Stimulated activated memory B cell treated with anti-CD40 and anti-IgM and Interleukin-4, amounts not matched to agents 10 μg/mL and 1 μg/mL and 100 μg/mL, for 72 hours (primary cell): ENCODE measurements around the gene STMN3.
"Not testable (repeated sequence)": the region's sequence is repeated elsewhere in the genome, so short reads cannot be mapped to it uniquely, and the experiment has no call there.

Experiments
- ATAC-seq: fragments of 150-1000 bp; cut with Tn5 transposase; 2 replicates; pipeline ENCODE4 v1.10.0; 2021
- H3K27ac Mint-ChIP-seq: one replicate; pipeline ENCODE4 v1.8.0; 2022; ENCODE audit warnings: mild to moderate bottlenecking, mixed read lengths
- H3K27me3 Mint-ChIP-seq: one replicate; pipeline ENCODE4 v1.8.0; 2022; ENCODE audit warnings: mixed read lengths
- H3K36me3 Mint-ChIP-seq: one replicate; pipeline ENCODE4 v1.8.0; 2022; ENCODE audit warnings: mixed read lengths
- H3K4me1 Mint-ChIP-seq: one replicate; pipeline ENCODE4 v1.8.0; 2022; ENCODE audit warnings: mixed read lengths
- H3K4me3 Mint-ChIP-seq: one replicate; pipeline ENCODE4 v1.8.0; 2022; ENCODE audit warnings: mild to moderate bottlenecking, moderate library complexity, mixed read lengths
- H3K9me3 Mint-ChIP-seq: one replicate; pipeline ENCODE4 v1.8.0; 2022; ENCODE audit warnings: mixed read lengths

The STMN3 gene

DNA sequence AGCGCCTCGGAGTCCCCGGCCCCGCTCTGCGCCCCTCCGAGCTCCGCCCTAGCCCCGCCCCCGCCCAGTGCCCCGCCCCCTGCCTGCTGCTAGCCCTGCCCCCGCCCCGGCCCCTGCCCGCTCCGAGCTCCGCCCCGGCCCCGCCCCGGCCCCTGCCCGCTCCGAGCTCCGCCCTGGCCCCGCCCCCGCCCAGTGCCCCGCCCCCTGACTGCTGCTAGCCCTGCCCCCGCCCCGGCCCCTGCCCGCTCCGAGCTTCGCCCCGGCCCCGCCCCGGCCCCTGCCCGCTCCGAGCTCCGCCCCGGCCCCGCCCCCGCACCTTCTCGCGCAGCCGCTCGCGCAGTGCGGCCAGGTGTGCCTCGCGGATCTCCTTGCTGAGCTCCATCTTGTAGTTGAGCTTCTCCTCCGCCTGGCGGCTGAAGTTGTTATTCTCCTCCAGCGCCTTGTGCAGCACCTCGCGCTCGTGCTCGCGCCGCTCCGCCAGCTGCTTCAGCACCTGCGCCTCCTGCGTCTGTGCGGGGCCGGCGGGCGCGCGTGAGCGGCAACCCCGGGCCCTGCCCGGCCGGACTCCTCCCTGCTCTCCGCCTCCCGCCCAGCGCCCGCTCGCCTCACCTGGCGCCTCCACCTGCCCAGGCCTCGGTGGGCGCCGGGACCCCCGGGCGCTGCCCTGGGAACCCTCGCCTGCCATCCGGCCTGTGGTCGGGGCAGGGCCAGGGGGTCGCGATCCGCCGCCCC is 11.3 kb downstream of the STMN3 start:
- peak overlapping the region; percentile 94 for H3K27ac Mint-ChIP-seq
- peaks cover 5% of the 10 kb centered on the region for H3K36me3 Mint-ChIP-seq
- no peaks in the 10 kb centered on the region for H3K9me3 Mint-ChIP-seq
- no peaks in the 10 kb centered on the region for H3K27me3 Mint-ChIP-seq
- peaks cover 44% of the 10 kb centered on the region for H3K4me1 Mint-ChIP-seq
- H3K4me3 Mint-ChIP-seq = peak overlapping the region; percentile 79
- ATAC-seq = peak; percentile 84

DNA sequence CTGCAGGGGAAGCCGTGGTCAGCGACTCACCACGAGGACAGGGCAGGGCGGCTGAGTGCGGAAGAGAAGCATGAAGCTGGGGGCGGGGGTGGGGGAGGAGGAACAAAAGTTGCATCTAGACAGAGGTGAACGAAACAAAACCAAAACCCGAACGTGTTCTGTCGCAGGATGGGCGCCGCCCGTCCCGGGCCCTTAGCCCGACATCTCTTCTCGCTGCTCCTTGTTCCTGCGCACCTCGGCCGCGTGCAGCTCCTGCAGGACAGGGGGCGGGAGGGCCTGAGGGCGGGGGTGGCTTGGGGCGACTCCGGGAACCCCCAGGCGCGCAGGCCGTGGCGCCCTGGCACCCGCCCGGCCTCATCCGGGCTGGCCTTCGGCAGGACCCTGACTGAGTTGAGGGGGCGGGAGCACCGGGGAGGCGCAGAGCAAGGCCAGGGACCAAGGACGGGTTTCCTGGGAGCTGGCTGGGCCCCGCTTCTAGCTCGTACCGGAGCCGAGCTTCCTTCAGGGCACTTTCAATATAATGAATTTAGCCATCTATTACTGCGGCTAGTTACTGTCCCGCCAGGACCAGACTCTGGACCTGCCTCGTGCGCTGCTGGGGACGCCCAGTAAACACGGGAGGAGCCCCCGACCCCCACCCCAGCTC is 12.0 kb downstream of the STMN3 start:
- Mint-ChIP-seq H3K4me3 (peak overlapping the region; percentile 79), H3K4me1 (peaks cover 48% of the 10 kb centered on the region), H3K36me3 (peaks cover 5% of the 10 kb centered on the region), H3K27me3 (no peaks in the 10 kb centered on the region), H3K9me3 (no peaks in the 10 kb centered on the region), H3K27ac (peak overlapping the region; percentile 94)
- ATAC-seq = peak; percentile 49

DNA sequence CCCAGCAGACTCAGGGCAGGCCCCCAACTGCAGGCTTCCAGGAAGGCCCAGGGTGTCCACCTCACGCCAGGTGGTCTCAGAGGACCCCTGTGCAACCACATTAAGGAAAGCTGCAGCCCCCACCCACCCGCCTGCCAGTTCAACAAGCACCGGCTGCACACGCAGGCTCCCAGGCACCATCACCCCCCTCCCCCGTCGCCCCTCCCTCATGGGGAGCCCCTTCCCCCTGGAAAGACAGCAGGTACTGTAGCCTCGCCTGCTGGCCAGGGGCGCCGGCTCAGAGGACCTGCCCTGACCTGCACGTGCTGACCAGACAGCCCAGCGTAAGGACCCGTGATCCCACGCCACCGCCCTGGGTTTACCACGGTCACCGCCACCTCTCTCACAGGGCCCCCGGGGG is 12.5 kb downstream of the STMN3 start:
- not testable (repeated sequence) for H3K27me3 Mint-ChIP-seq, H3K9me3 Mint-ChIP-seq, H3K36me3 Mint-ChIP-seq, ATAC-seq
- peak overlapping the region; percentile 91 for H3K4me3 Mint-ChIP-seq
- H3K27ac Mint-ChIP-seq = peak overlapping the region; percentile 94
- H3K4me1 Mint-ChIP-seq = peaks cover 51% of the 10 kb centered on the region

DNA sequence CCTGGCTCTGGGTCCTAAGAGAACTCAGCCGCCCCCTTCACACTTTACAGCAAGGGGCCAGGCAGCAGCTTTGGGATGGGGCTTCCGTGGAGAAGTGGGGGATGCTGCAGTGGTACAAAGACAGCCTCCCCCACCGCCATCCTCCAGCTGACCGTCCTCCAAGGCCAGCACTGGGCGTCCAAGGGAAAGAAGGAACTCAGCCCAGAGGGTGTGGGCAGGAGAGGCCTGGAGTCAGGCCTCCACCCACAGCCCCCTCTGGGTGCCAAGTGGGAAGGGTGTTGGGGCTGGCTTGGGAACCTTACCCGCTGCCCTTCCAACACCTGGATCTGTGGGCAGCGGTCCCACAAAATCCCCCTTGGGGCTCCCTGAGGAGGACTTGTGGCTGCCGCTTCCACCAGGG is 13.1 kb downstream of the STMN3 start:
- Mint-ChIP-seq H3K9me3 (no peaks in the 10 kb centered on the region), H3K4me3 (peak overlapping the region; percentile 91), H3K27ac (peak overlapping the region; percentile 94), H3K27me3 (no peaks in the 10 kb centered on the region), H3K4me1 (peaks cover 57% of the 10 kb centered on the region), H3K36me3 (peaks cover 5% of the 10 kb centered on the region)
- no peak for ATAC-seq

DNA sequence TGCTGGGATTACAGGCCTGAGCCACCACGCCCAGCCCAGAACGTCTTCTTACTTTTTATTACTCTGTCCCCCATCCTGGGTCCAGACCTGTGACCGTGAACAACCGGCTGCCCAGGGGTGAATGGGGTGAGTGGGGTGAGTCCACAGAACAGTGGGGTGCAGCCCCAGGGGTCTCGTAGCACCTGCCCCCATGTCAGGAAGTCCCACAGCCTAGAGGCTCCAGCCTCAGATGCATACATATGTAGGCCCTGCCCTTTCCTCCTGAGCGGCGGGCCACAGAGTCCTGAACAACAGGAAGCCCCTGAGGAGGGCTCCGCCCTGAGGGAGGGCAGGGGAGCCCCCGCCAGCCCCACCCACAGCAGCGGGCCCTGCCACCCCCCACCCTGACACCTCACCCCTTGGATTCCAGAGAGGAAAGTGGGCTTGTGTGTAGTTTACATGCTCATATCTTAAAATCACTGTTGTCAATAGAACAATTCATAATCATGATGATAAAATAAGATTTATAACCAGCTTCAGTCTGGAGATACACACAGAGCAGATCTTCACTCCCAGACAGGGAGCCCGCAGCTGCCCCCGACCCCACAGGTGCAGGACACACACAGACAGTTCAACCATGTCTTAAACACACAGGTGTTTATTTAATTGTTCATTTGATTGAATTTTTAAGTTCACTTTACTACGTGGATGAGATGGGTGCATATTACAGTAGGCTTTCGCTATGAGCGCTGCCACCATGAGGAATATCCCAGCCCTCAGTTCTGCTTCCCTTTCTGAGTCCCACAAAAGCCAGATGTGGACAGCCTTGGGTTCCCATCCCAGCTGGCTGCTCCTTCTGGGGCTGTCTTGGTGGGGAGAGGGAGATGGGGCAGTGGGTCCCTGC is 13.9 kb downstream of the STMN3 start:
- Mint-ChIP-seq H3K4me3 (peak overlapping the region; percentile 91), H3K9me3 (no peaks in the 10 kb centered on the region), H3K27me3 (no peaks in the 10 kb centered on the region), H3K27ac (peak overlapping the region; percentile 94), H3K36me3 (peaks cover 5% of the 10 kb centered on the region), H3K4me1 (peaks cover 59% of the 10 kb centered on the region)
- peak; percentile 62 for ATAC-seq

DNA sequence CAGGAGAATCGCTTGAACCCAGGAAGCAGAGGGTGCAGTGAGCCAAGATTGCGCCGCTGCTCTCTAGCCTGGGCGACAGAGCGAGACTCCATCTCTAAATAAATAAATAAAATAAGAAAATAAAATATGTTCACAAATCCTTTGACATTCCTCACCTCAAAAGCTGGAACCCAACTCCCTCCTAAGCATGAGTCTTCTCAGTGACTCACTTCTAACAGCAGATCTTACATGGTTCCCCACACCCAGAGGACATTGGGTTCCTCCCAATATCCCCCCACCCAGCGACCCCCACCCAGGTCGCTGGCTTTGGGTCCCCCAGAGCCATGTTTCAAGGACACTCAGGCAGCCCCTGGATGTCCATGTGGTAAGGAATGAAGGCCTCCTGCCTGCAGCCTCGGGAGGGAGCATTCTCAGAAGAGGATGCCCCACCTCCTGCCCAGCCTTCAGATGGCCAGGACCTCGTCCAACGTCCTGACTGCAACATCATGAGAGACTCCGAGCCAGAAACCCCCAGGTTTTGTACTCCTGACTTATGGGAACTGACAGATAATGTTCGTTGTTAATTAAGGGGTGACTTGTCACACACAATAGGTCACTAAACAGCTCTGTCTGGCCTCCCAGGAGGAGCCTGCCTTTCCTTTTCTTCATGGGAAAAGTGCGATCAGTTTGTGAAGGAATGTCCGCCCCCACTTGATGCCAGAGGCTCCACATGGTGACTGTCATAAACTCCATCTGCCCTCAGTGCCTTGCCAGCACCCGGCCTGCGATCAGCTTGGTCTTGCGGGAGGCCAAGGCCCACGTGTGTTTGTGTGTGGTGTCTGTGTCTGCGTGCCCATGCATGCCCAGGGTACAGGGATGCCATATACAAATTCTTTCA is 16.2 kb downstream of the STMN3 start:
- Mint-ChIP-seq H3K36me3 (peaks cover 5% of the 10 kb centered on the region), H3K4me1 (peaks cover 51% of the 10 kb centered on the region), H3K4me3 (no peak overlapping the region), H3K27ac (peak overlapping the region; percentile 94), H3K27me3 (no peaks in the 10 kb centered on the region), H3K9me3 (no peaks in the 10 kb centered on the region)
- ATAC-seq = no peak

DNA sequence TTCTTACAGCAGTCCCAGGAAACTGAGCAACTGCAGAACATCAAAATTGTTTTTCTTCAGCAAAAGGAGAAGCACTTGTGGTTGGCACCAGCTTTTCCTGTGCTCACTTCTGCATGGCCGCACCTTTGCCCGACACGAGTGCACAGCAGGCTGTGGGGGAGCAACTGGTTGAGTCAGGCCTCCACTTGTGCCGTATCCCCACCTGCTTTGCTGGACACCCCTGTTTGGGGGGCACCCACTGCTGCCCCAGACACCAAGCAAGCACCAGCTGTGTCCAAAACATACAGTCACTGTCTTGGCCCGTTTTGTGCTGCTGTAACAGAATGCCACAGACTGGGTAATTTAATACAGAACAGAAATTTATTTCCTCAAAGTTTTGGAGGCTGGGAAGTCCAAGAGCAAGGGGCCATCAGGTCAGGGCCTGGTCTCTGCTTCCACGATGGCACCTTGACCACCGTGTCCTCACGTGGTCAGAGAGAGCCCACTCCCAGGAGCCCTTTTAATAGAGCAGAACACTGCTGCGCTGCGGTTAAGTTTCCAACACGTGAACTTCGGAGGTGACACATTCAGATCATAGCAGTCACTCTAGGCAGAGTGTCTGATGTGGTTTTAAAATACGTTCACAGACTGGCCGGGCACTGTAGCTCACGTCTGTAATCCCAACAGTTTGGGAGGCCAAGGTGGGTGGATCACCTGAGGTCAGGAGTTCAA is 17.6 kb downstream of the STMN3 start:
- H3K27ac Mint-ChIP-seq = peak overlapping the region; percentile 98
- peak overlapping the region; percentile 56 for H3K4me3 Mint-ChIP-seq
- ATAC-seq = peak; percentile 90
- H3K36me3 Mint-ChIP-seq = peaks cover 5% of the 10 kb centered on the region
- H3K9me3 Mint-ChIP-seq = no peaks in the 10 kb centered on the region
- peaks cover 63% of the 10 kb centered on the region for H3K4me1 Mint-ChIP-seq
- no peaks in the 10 kb centered on the region for H3K27me3 Mint-ChIP-seq

DNA sequence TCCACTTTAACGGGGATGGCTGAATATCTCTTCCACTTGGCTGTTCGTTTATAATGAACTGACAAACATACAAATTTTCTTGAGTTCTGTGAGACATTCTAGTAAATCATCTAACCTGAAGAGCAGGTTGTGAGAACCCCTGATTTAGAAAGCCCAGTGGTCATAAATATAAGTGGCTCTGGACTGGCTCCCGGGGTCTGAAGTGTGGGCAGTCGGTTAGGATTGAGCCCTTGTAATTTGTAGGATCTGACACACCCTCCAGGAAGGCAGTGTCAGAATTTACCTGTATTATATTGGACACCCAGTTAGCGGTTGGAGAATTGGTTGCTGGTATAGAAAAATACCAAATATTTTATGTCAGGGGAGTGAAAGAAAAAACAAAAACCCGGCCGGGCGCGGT is 19.5 kb downstream of the STMN3 start:
- Mint-ChIP-seq H3K27ac (peak overlapping the region; percentile 82), H3K27me3 (no peaks in the 10 kb centered on the region), H3K4me1 (peaks cover 61% of the 10 kb centered on the region), H3K36me3 (peaks cover 9% of the 10 kb centered on the region), H3K9me3 (no peaks in the 10 kb centered on the region), H3K4me3 (peak overlapping the region; percentile 7)
- no peak for ATAC-seq

DNA sequence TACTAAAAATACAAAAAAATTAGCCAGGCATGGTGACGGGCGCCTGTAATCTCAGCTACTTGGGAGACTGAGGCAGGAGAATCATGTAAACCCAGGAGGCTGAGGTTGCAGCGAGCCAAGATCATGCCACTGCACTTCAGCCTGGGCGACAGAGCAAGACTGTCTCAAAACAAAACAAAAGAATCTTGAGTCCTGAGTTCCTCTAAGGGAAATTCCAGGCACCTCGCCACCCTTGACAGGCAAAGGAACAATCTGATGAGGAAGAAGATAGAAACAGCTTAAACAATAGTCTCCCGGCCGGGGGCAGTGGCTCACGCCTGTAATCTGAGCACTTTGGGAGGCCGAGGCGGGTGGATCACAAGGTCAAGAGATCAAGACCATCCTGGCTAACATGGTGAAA is 21.8 kb downstream of the STMN3 start:
- peak overlapping the region; percentile 82 for H3K27ac Mint-ChIP-seq
- not testable (repeated sequence) for H3K9me3 Mint-ChIP-seq, ATAC-seq, H3K27me3 Mint-ChIP-seq
- H3K4me1 Mint-ChIP-seq = peaks cover 51% of the 10 kb centered on the region
- peak overlapping the region; percentile 21 for H3K4me3 Mint-ChIP-seq
- peaks cover 17% of the 10 kb centered on the region for H3K36me3 Mint-ChIP-seq

DNA sequence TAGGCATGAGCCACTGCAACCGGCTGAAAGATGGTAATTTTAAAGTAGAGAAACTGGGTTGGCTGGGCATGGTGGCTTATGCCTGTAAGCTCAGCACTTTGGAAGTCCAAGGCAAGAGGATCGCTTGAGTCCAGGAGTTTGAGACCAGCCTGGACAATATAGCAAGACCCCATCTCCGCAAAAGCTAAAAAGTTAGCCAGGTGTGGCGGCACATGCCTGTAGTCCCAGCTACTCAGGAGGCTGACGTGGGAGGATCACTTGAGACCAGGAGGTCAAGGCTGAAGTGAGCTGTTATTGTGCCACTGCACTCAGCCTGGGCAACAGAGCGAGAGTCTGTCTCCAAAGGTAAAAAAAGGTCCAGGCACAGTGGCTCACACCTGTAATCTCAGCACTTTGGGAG is 22.3 kb downstream of the STMN3 start:
- Mint-ChIP-seq H3K27ac (peak overlapping the region; percentile 82), H3K4me1 (peaks cover 51% of the 10 kb centered on the region)
- H3K4me3 Mint-ChIP-seq = not testable (repeated sequence)

DNA sequence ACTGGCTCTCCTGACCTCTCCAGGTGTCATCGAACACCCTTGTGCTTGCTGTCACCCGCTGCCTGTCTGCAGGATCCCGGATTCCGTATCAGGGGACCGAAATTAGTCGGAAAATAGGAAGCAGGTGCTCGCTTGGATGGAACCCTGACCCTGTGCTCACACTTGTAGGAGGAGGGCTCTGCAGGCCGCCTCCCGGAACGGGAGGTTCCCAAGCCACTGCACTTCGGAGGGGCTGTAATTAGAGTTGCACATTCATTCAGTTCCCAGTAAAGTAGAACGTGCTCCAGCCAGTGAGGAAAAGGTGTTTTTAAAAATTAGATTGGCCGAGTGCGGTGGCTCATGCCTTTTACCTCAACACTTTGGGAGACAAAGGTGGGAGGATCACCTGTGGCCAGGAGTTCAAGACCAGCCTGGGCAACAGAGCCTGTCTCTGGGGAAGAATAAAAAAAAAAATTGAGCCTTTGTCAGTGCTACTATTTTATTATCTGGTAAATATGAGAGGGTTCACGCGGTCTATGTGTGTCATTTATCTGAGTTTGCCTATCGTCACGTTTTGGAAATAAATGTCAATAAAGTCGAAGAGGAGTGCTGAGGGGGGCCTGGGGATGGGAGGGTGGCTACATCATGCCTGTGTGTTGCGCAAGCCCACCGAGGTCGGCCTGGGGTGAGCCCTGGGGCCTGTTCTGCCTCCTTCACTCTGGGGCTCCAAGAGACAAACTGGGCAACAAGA is 24.8 kb downstream of the STMN3 start:
- H3K9me3 Mint-ChIP-seq = no peaks in the 10 kb centered on the region
- H3K4me1 Mint-ChIP-seq = peaks cover 52% of the 10 kb centered on the region
- ATAC-seq = no peak
- H3K27me3 Mint-ChIP-seq = no peaks in the 10 kb centered on the region
- peak overlapping the region; percentile 85 for H3K27ac Mint-ChIP-seq
- peak overlapping the region; percentile 99 for H3K4me3 Mint-ChIP-seq
- H3K36me3 Mint-ChIP-seq = peaks cover 17% of the 10 kb centered on the region

More for the DNA sequence above, 22.3 kb downstream of the STMN3 start:
- peaks cover 17% of the 10 kb centered on the region for H3K36me3 Mint-ChIP-seq
- not testable (repeated sequence) for H3K9me3 Mint-ChIP-seq, H3K27me3 Mint-ChIP-seq, ATAC-seq

DNA sequence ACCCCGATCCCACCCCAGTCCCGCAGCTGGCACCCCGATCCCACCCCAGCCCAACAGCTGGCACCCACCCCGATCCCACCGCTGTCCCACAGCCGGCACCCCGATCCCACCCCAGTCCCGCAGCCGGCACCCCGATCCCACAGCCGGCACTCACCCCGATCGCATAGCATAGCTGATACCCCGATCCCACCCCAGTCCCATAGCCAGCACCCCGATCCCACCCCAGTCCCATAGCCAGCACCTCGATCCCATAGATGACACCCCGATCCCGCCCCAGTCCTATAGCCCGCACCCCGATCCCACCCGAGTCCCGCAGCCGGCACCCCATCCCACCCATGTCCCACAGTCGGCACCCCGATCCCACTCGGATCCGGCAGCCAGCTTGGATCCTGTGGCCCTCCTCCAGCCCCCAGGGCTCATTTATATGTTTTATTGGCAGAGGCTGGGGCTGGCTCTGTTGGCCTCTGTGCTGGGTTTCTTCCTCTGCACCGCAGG is 25.4 kb downstream of the STMN3 start:
- Mint-ChIP-seq H3K9me3 (no peaks in the 10 kb centered on the region), H3K4me3 (peak overlapping the region; percentile 99), H3K4me1 (peaks cover 54% of the 10 kb centered on the region)

DNA sequence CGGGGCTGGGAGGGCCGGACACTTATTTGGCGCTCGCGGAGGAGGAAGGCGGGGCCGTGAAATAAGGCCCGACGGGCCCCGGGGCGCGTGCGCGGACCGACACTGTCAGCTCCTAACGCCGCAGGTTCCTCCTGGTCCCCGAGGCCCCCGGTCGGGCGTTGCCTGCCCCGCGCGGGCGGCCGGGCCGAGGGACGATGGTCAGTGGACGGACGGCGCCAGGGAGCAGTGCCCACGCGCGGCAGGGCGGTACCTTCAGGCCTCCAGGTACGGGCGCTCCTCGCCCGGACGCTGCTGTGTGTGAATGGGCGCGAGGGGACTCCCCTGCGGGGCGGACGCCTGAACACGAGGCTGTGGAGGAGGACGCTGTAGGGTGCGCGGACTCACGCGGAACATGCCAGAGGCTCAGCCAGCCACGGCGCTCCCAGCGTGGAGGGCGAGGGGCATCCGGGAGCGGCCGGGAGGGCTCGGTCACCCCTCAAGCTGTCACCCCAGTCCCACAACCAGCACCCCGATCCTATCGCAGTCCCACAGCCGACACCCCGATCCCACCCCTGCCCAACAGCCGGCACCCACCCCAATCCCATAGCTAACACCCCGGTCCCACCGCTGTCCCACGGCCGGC is 26.0 kb downstream of the STMN3 start:
- H3K4me1 Mint-ChIP-seq = peaks cover 59% of the 10 kb centered on the region
- peak overlapping the region; percentile 85 for H3K27ac Mint-ChIP-seq
- H3K27me3 Mint-ChIP-seq = no peaks in the 10 kb centered on the region
- peaks cover 24% of the 10 kb centered on the region for H3K36me3 Mint-ChIP-seq
- ATAC-seq = peak; percentile 87
- H3K9me3 Mint-ChIP-seq = no peaks in the 10 kb centered on the region
- H3K4me3 Mint-ChIP-seq = peak overlapping the region; percentile 99

More for the DNA sequence above, 25.4 kb downstream of the STMN3 start:
- Mint-ChIP-seq H3K27ac (peak overlapping the region; percentile 85), H3K27me3 (no peaks in the 10 kb centered on the region), H3K36me3 (peaks cover 19% of the 10 kb centered on the region)
- ATAC-seq = peak; percentile 1
